Pancreas (tissue), 10 donors: ENCODE data around the gene NFATC2IP. TPM values are rescaled to one million over a fixed set of nuclear protein-coding genes. Genes with fewer than 3 reads are reported as not detected.

Experiments used
- ATAC-seq, 4 donors: fragments of 200-7000 bp; cut with Tn5 transposase; one replicate each; pipeline versions ENCODE4 v1.8.0 to v1.9.1; 2020; ENCODE audit warnings: mild to moderate bottlenecking in 4 of 4, moderate library complexity in 4 of 4
- DNase-seq, 6 donors: peaks; one replicate each; pipeline ENCODE4 v3.0.0-alpha.2; 2020
- FAIRE-seq: peaks from 2 replicates; lab custom pipeline; 2012; peaks lifted over from hg19 to GRCh38; lab: Jason Lieb, UNC
- H3K27ac ChIP-seq, 4 donors: fragments of 200-600 bp; sonication (generic); 1 replicate in 3 of 4; 2 replicates in 1 of 4; pipeline versions ENCODE4 v1.5.0 to v1.8.0; 2020
- H3K27me3 ChIP-seq, 4 donors: fragments of 200-600 bp; one replicate each; pipeline ENCODE4 v1.8.0; 2021
- H3K36me3 ChIP-seq, 3 donors: fragments of 200-600 bp; sonication (generic) in 1 of 3; one replicate each; pipeline versions ENCODE4 v1.5.0 to v1.8.0; 2020 to 2021
- H3K4me1 ChIP-seq, 3 donors: fragments of 200-600 bp; one replicate each; pipeline ENCODE4 v1.8.0; 2021
- H3K4me3 ChIP-seq, 4 donors: fragments of 200-600 bp; sonication (generic) in 2 of 4; one replicate each; pipeline versions ENCODE4 v1.5.0 to v1.8.0; 2020 to 2021
- H3K9me3 ChIP-seq, 4 donors: fragments of 200-600 bp; one replicate each; pipeline ENCODE4 v1.8.0; 2021
- CTCF ChIP-seq, 4 donors: fragments of 200-600 bp; sonication (generic) in 3 of 4; IDR thresholded peaks; one replicate each; pipeline versions ENCODE4 v1.5.0 to v1.8.0; 2021; ENCODE audit warnings: antibody characterized with exemption in 4 of 4
- WGBS, 2 donors: extraction: QIAGEN DNeasy Blood & Tissue Kit; methylation state at CpG; one replicate each; pipeline ENCODE4 v1.1.7; 2013; 5-methylcytosine and 5-hydroxymethylcytosine counted together
- intact Hi-C, 3 donors: fragments of 100-400 bp; cut with DNase I; formaldehyde crosslinking; loops; one replicate each; pipeline versions ENCODE4 v1.11.1 to v1.14.2; 2022
- polyA plus RNA-seq, 2 donors: library from polyadenylated mRNA; stranded (reverse); fragments of 200-250 nt; gene quantifications; one replicate each; pipeline ENCODE4 v1.2.3, GENCODE V29; 2013
- total RNA-seq, 6 donors: library from RNA; stranded (reverse); fragmentation: NEBNext Ultra II Directional in 4 of 6; extraction: Animal tissue kit (Norgen Biotek cat#: 25700) in 4 of 6; gene quantifications; one replicate each; pipeline versions ENCODE4 v1.2.1 to v1.2.4, GENCODE V29; 2021 to 2023
- donor health status: healthy with polysubstance abuse.
- donor health status: DM: no; HTN: no; CAD: no; lungs with moderate emphysema.
- donor health status: DM: no; HTN: no; CAD: no.
- donor health status: control.
- donor health status: control.
- donor health status: Bipolar disorder and iron deficiency.
- donor health status: DM: yes; HTN: yes; CAD: no.
- donor health status: DM: no; HTN: no; CAD: no.
- donor health status: DM: no; HTN: no; CAD: no.
- donor health status: DM: yes; HTN: yes; CAD: no.

Gene NFATC2IP
- total and polyA plus RNA-seq, 8 donors = 9.2 to 22.0 (median 12.6) TPM

DNA sequence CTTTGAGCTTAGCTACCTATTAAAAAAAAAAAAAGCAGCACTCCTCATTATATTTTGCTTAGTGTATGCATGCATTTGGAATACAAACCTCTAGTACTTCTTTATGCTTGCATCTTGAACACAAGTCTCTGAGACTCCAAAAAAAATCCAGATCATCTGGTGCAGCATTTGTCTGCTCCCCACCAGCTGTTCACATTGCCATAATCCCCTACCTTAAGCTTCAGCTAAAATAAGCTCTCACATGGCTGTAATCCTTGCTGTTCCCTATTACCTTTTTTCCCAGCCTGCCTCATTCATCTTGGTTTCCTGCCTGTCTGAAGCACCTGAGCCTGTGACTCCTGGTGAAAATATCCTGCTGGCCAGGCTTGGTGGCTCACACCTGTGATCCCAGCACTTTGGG lies 7.5 kb upstream of the NFATC2IP start:
- no peak for DNase-seq
- no peak for FAIRE-seq
- no peak for TF ChIP-seq CTCF (IDR thresholded peaks at IDR 0.05)
- intact Hi-C loops = loop anchor here in 1 of 3 donors (5.0 kb wide), 1 partner anchor 76 kb away; no protein-coding TSS in a partner anchor
- ATAC-seq = no peak
- Histone ChIP-seq H3K36me3 (no peaks in the 10 kb centered on the region), H3K27me3 (no peaks in the 10 kb centered on the region), H3K4me1 (peaks cover 0 to 5% (median 0%) of the 10 kb centered on the region in 3 donors), H3K27ac (no peak overlapping the region), H3K4me3 (no peak overlapping the region), H3K9me3 (no peaks in the 10 kb centered on the region)

GRCh38 chr16:28946681-28947080 lies 4.1 kb upstream of the NFATC2IP start:
- WGBS, 2 donors = 49 to 50% methylated on average over 4 of the region's 4 CpGs
- ATAC-seq (no peak), DNase-seq (no peak), FAIRE-seq (no peak)
- TF ChIP-seq CTCF (IDR thresholded peaks at IDR 0.05) = no peak
- H3K4me3 ChIP-seq = no peak overlapping the region
- H3K4me1 ChIP-seq = peaks cover 0 to 8% (median 2%) of the 10 kb centered on the region in 3 donors
- H3K27ac ChIP-seq = no peak overlapping the region
- intact Hi-C loops = no loop called here
- H3K9me3 ChIP-seq = no peaks in the 10 kb centered on the region
- no peaks in the 10 kb centered on the region for H3K27me3 ChIP-seq
- no peaks in the 10 kb centered on the region for H3K36me3 ChIP-seq

DNA sequence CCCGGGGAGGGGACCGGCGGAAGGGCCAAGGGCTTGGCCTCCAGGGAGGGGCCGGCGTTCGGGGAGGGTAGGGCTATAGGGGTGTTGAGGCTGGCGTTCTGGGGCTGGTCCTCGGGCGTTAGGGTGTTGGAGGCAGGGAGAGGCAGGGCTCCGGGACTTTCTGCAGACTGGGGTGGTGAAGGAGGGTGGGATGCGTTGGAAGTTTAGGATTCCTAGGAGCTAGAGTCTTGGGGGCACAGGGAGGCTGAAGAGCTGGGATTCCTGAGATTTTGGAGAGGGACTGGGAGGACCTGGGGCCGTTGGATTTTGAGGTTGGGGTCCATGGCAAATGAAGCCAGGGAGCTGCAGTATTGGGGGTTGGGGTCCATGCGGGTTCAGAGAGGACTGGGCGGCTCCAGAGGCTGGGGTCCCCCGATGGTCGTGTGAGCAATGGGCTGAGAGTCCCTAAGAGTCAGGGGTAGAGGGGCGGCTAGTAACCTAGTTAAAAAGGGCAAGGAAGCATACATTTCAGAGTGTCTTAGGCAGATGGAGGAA lies 740 bp downstream of the NFATC2IP start:
- intact Hi-C loops = no loop called here
- H3K9me3 ChIP-seq = no peaks in the 10 kb centered on the region
- peak overlapping the region; percentile 93 to 99 (median 97) for H3K4me3 ChIP-seq
- no peak for TF ChIP-seq CTCF (IDR thresholded peaks at IDR 0.05)
- peaks cover 0 to 7% (median 5%) of the 10 kb centered on the region in 3 donors for H3K4me1 ChIP-seq
- WGBS, 2 donors = 2% methylated on average over 17 of the region's 17 CpGs
- H3K27ac ChIP-seq = peak overlapping the region in 2 of 4 donors; percentile 57 to 64
- no peaks in the 10 kb centered on the region for H3K27me3 ChIP-seq
- FAIRE-seq (no peak), DNase-seq (peak in 2 of 6 donors; percentile 41 to 71), ATAC-seq (no peak)
- H3K36me3 ChIP-seq = peaks cover 0 to 7% (median 3%) of the 10 kb centered on the region in 3 donors

DNA sequence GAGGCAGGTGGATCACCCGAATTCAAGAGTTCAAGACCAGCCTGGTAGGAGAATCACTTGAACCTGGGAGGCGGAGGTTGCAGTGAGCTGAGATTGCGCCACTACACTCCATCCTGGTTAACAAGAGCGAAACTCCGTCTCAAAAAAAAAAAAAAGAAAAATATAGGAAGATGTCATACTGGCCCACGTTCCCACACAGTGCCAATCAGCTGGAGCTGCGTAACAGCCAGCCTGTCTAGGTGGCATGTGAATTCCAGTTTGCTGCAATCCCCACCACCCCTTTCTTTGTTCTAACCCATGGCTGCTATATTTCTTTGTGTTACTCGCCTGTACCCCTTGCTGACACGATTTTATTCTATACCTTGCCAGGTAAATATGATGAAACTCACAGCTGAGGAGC lies 7.5 kb downstream of the NFATC2IP start:
- no peaks in the 10 kb centered on the region for H3K4me1 ChIP-seq
- no peak for DNase-seq
- H3K4me3 ChIP-seq = no peak overlapping the region
- intact Hi-C loops = no loop called here
- no peak for ATAC-seq
- H3K27me3 ChIP-seq = no peaks in the 10 kb centered on the region
- H3K27ac ChIP-seq = no peak overlapping the region
- WGBS, 2 donors = 94 to 99% methylated on average over 8 to 9 of the region's 9 CpGs
- no peak for FAIRE-seq
- no peaks in the 10 kb centered on the region for H3K9me3 ChIP-seq
- no peak for TF ChIP-seq CTCF (IDR thresholded peaks at IDR 0.05)
- H3K36me3 ChIP-seq = peaks cover 0 to 21% (median 3%) of the 10 kb centered on the region in 3 donors

- DNase-seq = no peak
- H3K27me3 ChIP-seq = no peaks in the 10 kb centered on the region
- 81 to 96% methylated on average over 5 to 6 of the region's 6 CpGs for WGBS, 2 donors
- intact Hi-C loops = no loop called here
- no peaks in the 10 kb centered on the region for H3K9me3 ChIP-seq
- H3K36me3 ChIP-seq = peaks cover 0 to 21% (median 6%) of the 10 kb centered on the region in 3 donors
- H3K27ac ChIP-seq = no peak overlapping the region
- no peak for ATAC-seq
- no peak for FAIRE-seq
- no peak overlapping the region for H3K4me3 ChIP-seq
- H3K4me1 ChIP-seq = no peaks in the 10 kb centered on the region
- no peak for TF ChIP-seq CTCF (IDR thresholded peaks at IDR 0.05)
Observed at GRCh38 chr16:28958836-28959235, 8.1 kb downstream of the NFATC2IP start.
